H1 (cell line): Measurements from ENCODE around the gene CD44. TPM values are rescaled to one million over a fixed set of nuclear protein-coding genes. Genes with fewer than 3 reads are reported as not detected.
A peak's percentile ranks its signal among the peaks of the same experiment; 100 is the strongest.

ENCODE experiments used
- CTCF ChIA-PET: fragments of 300-600 bp; sonication (Branson Sonifier 250); formaldehyde crosslinking; loops from one replicate; lab custom pipeline; 2021; ENCODE audit not compliant: partially characterized antibody; lab: Charles Lee
- POLR2A ChIA-PET: fragments of 300-600 bp; sonication (Branson Sonifier 250); formaldehyde crosslinking; loops from one replicate; lab custom pipeline; 2021; ENCODE audit warnings: inconsistent platforms; ENCODE audit not compliant: partially characterized antibody; lab: Charles Lee
- DNase-seq, 2 experiments: peaks; one replicate each; pipeline versions ENCODE4 v3.0.0 to v3.0.0-alpha.2; 2010 to 2022; ENCODE audit warnings: low spot score in 2 of 2, low read depth in 1 of 2, mixed read lengths in 1 of 2
- FAIRE-seq: peaks from 2 replicates; lab custom pipeline; 2011; peaks lifted over from hg19 to GRCh38; lab: Jason Lieb, UNC
- H2AFZ ChIP-seq: 2 replicates; pipeline ENCODE4 v1.8.1; 2012; ENCODE audit warnings: low read length, inconsistent platforms
- H2AK5ac ChIP-seq: 2 replicates; pipeline ENCODE4 v1.6.1; 2013; ENCODE audit warnings: low read depth, low read length
- H2BK120ac ChIP-seq: replicated peaks from 2 replicates; pipeline ENCODE3; 2013; ENCODE audit warnings: low read depth, low read length, inconsistent platforms
- H2BK12ac ChIP-seq: 2 replicates; pipeline ENCODE4 v1.6.1; 2013; ENCODE audit warnings: low read depth, low read length
- H2BK15ac ChIP-seq: 2 replicates; pipeline ENCODE4 v1.6.1; 2013; ENCODE audit warnings: low read length
- H2BK20ac ChIP-seq: 2 replicates; pipeline ENCODE4 v1.6.1; 2013; ENCODE audit warnings: low read length
- H2BK5ac ChIP-seq: 2 replicates; pipeline ENCODE4 v1.6.1; 2013; ENCODE audit warnings: low read depth, low read length
- H3K14ac ChIP-seq: 2 replicates; pipeline ENCODE4 v1.6.1; 2013; ENCODE audit warnings: inconsistent platforms; ENCODE audit not compliant: insufficient read length
- H3K18ac ChIP-seq: 2 replicates; pipeline ENCODE4 v1.6.1; 2013; ENCODE audit warnings: low read length; ENCODE audit errors: extremely low read depth
- H3K23ac ChIP-seq: 2 replicates; pipeline ENCODE4 v1.6.1; 2013; ENCODE audit warnings: inconsistent platforms; ENCODE audit not compliant: insufficient read length
- H3K23me2 ChIP-seq: 2 replicates; pipeline ENCODE4 v1.6.1; 2013; ENCODE audit warnings: low read depth, low read length
- H3K27ac ChIP-seq: 2 replicates; pipeline ENCODE4 v1.6.1; 2011; ENCODE audit warnings: low read depth, low read length, inconsistent platforms
- H3K27me3 ChIP-seq, 4 experiments: replicated peaks in 1 of 4; 1 replicate in 1 of 4; 2 replicates in 3 of 4; pipeline versions ENCODE4 v1.6.1 to v1.8.1; 2011 to 2013; ENCODE audit warnings: low read length in 3 of 4, mild to moderate bottlenecking in 3 of 4, inconsistent platforms in 2 of 4, mixed read lengths in 2 of 4, moderate library complexity in 1 of 4; ENCODE audit not compliant: control insufficient read depth in 3 of 4, insufficient read depth in 3 of 4; ENCODE audit errors: extremely low read depth in 1 of 4
- H3K36me3 ChIP-seq, 4 experiments: 2 replicates each; pipeline versions ENCODE4 v1.6.1 to v1.8.1; 2011 to 2013; ENCODE audit warnings: mild to moderate bottlenecking in 4 of 4, low read length in 3 of 4, moderate library complexity in 2 of 4, control low read depth in 1 of 4, inconsistent platforms in 1 of 4; ENCODE audit not compliant: insufficient read depth in 4 of 4, control insufficient read depth in 2 of 4
- H3K4ac ChIP-seq: replicated peaks from 2 replicates; pipeline ENCODE3; 2013; ENCODE audit warnings: low read length, low read depth, mixed read lengths, inconsistent platforms; ENCODE audit not compliant: insufficient read length
- H3K4me1 ChIP-seq, 4 experiments: replicated peaks in 1 of 4; 1 replicate in 1 of 4; 2 replicates in 3 of 4; pipeline versions ENCODE4 v1.6.1 to v1.8.1; 2011 to 2013; ENCODE audit warnings: low read length in 3 of 4, inconsistent platforms in 2 of 4, mixed read lengths in 1 of 4; ENCODE audit not compliant: insufficient read depth in 4 of 4, control insufficient read depth in 3 of 4
- H3K4me2 ChIP-seq, 2 experiments: 2 replicates each; pipeline versions ENCODE4 v1.6.1 to v1.8.1; 2011 to 2013; ENCODE audit warnings: low read depth in 2 of 2, low read length in 2 of 2, control low read depth in 1 of 2, inconsistent platforms in 1 of 2, mild to moderate bottlenecking in 1 of 2; ENCODE audit not compliant: insufficient read depth in 1 of 2
- H3K4me3 ChIP-seq, 4 experiments: fragments of 200-600, 300-600 bp in 1 of 4; sonication (generic), shearing (Covaris generic), sonication (Bioruptor Twin) in 1 of 4; 2 replicates each; pipeline versions ENCODE4 v1.5.1 to v1.8.1; 2011 to 2016; ENCODE audit warnings: low read length in 4 of 4, low read depth in 3 of 4, control low read depth in 2 of 4, inconsistent platforms in 2 of 4, mild to moderate bottlenecking in 2 of 4, mixed read lengths in 1 of 4, moderate library complexity in 1 of 4; ENCODE audit not compliant: insufficient read depth in 2 of 4; ENCODE audit errors: extremely low read depth in 1 of 4
- H3K56ac ChIP-seq: replicated peaks from 2 replicates; pipeline ENCODE3; 2013; ENCODE audit warnings: low read depth, mild to moderate bottlenecking, mixed read lengths, low read length, inconsistent platforms; ENCODE audit not compliant: insufficient read length
- H3K79me1 ChIP-seq: 2 replicates; pipeline ENCODE4 v1.6.1; 2013; ENCODE audit warnings: low read depth, low read length, control low read depth
- H3K79me2 ChIP-seq, 2 experiments: 2 replicates each; pipeline versions ENCODE4 v1.6.1 to v1.8.1; 2012 to 2013; ENCODE audit warnings: low read length in 2 of 2, mild to moderate bottlenecking in 2 of 2, inconsistent platforms in 1 of 2; ENCODE audit not compliant: insufficient read depth in 2 of 2, control insufficient read depth in 1 of 2
- H3K9ac ChIP-seq, 4 experiments: replicated peaks in 1 of 4; 1 replicate in 1 of 4; 2 replicates in 3 of 4; pipeline versions ENCODE4 v1.6.1 to v1.8.1; 2011 to 2013; ENCODE audit warnings: low read depth in 3 of 4, low read length in 3 of 4, control low read depth in 2 of 4, mild to moderate bottlenecking in 2 of 4, moderate library complexity in 2 of 4, inconsistent platforms in 1 of 4; ENCODE audit errors: extremely low read depth in 1 of 4
- H3K9me3 ChIP-seq, 2 experiments: 2 replicates each; pipeline versions ENCODE4 v1.6.1 to v1.8.1; 2012 to 2013; ENCODE audit warnings: mild to moderate bottlenecking in 2 of 2, moderate library complexity in 2 of 2, control low read depth in 1 of 2, inconsistent platforms in 1 of 2, low read depth in 1 of 2, low read length in 1 of 2, mixed read lengths in 1 of 2; ENCODE audit not compliant: insufficient read depth in 2 of 2
- H4K20me1 ChIP-seq, 2 experiments: replicated peaks in 1 of 2; 2 replicates each; pipeline versions ENCODE3 to v1.8.1; 2011 to 2013; ENCODE audit warnings: inconsistent platforms in 2 of 2, low read length in 2 of 2, mild to moderate bottlenecking in 1 of 2; ENCODE audit not compliant: insufficient read depth in 2 of 2, control insufficient read depth in 1 of 2
- H4K5ac ChIP-seq: 2 replicates; pipeline ENCODE4 v1.6.1; 2013; ENCODE audit warnings: low read length, low read depth, mixed read lengths, inconsistent platforms; ENCODE audit not compliant: insufficient read length
- H4K8ac ChIP-seq: 2 replicates; pipeline ENCODE4 v1.8.0; 2013; ENCODE audit warnings: mild to moderate bottlenecking, moderate library complexity, low read length, inconsistent platforms; ENCODE audit not compliant: insufficient read depth; ENCODE audit errors: extremely low read depth
- H4K91ac ChIP-seq: replicated peaks from 2 replicates; pipeline ENCODE3; 2013; ENCODE audit warnings: low read length, mixed read lengths, inconsistent platforms; ENCODE audit not compliant: insufficient read length
- SUZ12 ChIP-seq: fragments of 200-600 bp; sonication (generic); IDR thresholded peaks from 2 replicates; pipeline ENCODE4 v1.6.1; 2012; ENCODE audit warnings: mild to moderate bottlenecking, inconsistent platforms, low read length, moderate library complexity, mixed read lengths
- WGBS, 2 experiments: shearing (Covaris generic) in 1 of 2; methylation state at CpG; one replicate each; pipeline versions ENCODE4 v1.1.6 to v1.1.7; 2013 to 2015; ENCODE audit warnings: low lambda C conversion rate in 2 of 2, mixed read lengths in 2 of 2, inconsistent platforms in 1 of 2, low coverage in 1 of 2, missing lambda C conversion rate in 1 of 2; ENCODE audit not compliant: insufficient replicate concordance in 2 of 2, insufficient coverage in 1 of 2, insufficient read length in 1 of 2; ENCODE audit errors: extremely low coverage in 1 of 2, missing lambda C conversion rate in 1 of 2; 5-methylcytosine and 5-hydroxymethylcytosine counted together
- polyA plus RNA-seq, 7 experiments: library from polyadenylated mRNA; depleted of rRNA in 3 of 7; stranded (reverse) in 5 of 7; unstranded in 2 of 7; fragments of >200 nt in 5 of 7; fragments of 200-250 nt in 2 of 7; gene quantifications; 1 replicate in 5 of 7; 2 replicates in 1 of 7; 4 replicates in 1 of 7; pipeline versions ENCODE4 v1.2.1 to v1.2.3, GENCODE V29; 2011 to 2013; ENCODE audit warnings: missing spikeins in 2 of 7, mixed read lengths in 2 of 7
- total RNA-seq: library from RNA; stranded (reverse); fragmentation: NEBNext Ultra II Directional; extraction: Animal tissue kit (Norgen Biotek cat#: 25700); gene quantifications from 2 replicates; pipeline ENCODE4 v1.2.1, GENCODE V29; 2021

Gene CD44
- total and polyA plus RNA-seq, 2 of the 8 experiments (the other 6 are each of a cell fraction or from before 2014, with no cell fraction given): 11.8 to 13.7 TPM

DNA sequence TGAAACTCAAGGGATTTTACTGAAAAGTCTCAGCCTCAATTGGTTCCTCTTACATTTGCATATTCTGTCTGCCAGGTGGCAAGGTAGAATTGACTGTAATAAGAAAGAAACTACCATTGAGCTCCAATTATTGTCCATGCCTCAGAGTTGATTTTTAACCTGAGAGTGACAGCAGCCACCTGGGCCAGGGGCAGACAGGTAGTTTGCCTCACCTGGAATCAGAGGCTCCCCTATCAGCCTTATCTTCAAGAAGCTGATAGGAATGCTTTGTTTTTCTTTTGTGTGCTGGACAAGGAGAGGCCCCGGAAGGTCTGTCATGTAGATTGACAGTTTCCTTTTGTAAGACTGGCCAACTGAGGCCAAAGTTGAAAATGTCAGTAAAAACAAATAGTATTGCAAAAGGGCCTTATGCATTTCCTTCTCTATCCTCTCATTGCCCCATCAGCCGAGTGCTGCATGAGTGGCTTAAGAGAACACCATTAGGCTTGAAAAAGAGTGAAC is 34.1 kb downstream of the CD44 start:
- no peak overlapping the region for H4K5ac ChIP-seq
- ChIA-PET POLR2A (no interaction called here), CTCF (interaction anchor here (0.7 to 1.1 kb wide), 3 partner anchors 9 to 14 kb away, joined by 3 to 4 read pairs (median 3); no protein-coding TSS in a partner anchor)
- peak overlapping the region; percentile 2; a peak in 1 of 4 replicates for H3K4me2 ChIP-seq
- no peak overlapping the region for H2BK20ac ChIP-seq
- no peaks in the 10 kb centered on the region for H3K79me1 ChIP-seq
- no peak for FAIRE-seq
- H4K91ac ChIP-seq: no peak overlapping the region
- no peak overlapping the region for H3K18ac ChIP-seq
- no peak overlapping the region for H2BK15ac ChIP-seq
- no peaks in the 10 kb centered on the region for H4K20me1 ChIP-seq
- H3K27me3 ChIP-seq: no peaks in the 10 kb centered on the region
- H3K79me2 ChIP-seq: no peaks in the 10 kb centered on the region
- no peaks in the 10 kb centered on the region for H3K9me3 ChIP-seq
- no peak for DNase-seq
- H3K23ac ChIP-seq: no peak overlapping the region
- 70% methylated on average over 2 of the region's 2 CpGs; no CpG with 5 or more reads in 1 of the 2 experiments for WGBS, 2 experiments
- no peak overlapping the region for H2BK12ac ChIP-seq
- no peak overlapping the region for H3K27ac ChIP-seq
- no peak overlapping the region for H2AK5ac ChIP-seq
- H3K4ac ChIP-seq: no peak overlapping the region
- H4K8ac ChIP-seq: no peak overlapping the region
- no peak overlapping the region for H2BK5ac ChIP-seq
- no peak overlapping the region for H3K14ac ChIP-seq
- H3K9ac ChIP-seq: no peak overlapping the region
- no peak overlapping the region for H2AFZ ChIP-seq
- TF ChIP-seq SUZ12: no peak
- TF ChIP-seq, all 59 proteins: peak for 0
- H3K56ac ChIP-seq: no peak overlapping the region
- H3K4me3 ChIP-seq: no peak overlapping the region
- no peaks in the 10 kb centered on the region for H3K23me2 ChIP-seq
- peaks cover 0 to 12% (median 6%) of the 10 kb centered on the region in 4 experiments; a peak in 4 of 7 replicates for H3K4me1 ChIP-seq
- H2BK120ac ChIP-seq: no peak overlapping the region
- no peaks in the 10 kb centered on the region for H3K36me3 ChIP-seq
